ENCODE measurements around the gene TLL2. TPM values are rescaled to one million over a fixed set of nuclear protein-coding genes. Genes with fewer than 3 reads are reported as not detected.

The TLL2 gene
- total and polyA plus RNA-seq, 2 of the 4 experiments (the other 2 are of a cell fraction): under 0.01 to 0.05 TPM

DNA sequence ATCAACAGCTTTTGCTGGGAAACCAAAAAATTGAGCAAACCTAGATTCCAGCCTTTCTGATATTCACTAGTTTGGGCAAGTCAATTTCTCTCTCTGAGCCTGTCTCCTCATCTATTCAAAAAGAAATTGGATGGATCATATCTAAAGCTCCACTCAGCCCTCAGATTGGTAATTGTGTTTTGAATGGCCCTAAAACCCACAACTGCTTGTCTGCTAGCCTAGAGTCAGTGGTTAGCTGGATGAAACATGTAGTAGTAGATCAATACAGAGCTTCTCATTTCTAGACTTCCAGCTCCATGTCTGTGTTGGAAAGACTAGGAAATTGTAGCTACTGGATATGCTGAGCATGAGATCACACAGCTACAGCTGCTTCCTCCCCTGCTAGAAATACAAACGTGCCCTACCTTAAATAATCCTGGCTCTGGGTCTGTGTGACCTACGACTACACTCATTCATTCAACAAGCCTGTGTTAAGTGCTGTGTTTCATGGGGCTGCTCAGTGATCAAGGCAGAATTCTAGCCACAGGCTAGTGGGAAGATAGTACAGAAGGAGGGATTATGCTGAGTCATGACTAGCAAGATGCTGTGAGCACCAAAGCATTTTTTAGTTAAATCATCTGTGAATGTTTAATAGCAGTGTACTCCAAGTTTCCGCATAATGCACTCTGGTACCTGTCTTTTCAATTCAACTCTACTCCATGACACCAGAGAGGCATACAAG is 193.8 kb downstream of the TLL2 start:
- WGBS, 2 experiments (ENCODE audit: extremely low coverage in 2 of 2, insufficient read length in 1 of 2): no CpG with 5 or more reads among the region's 3 CpGs
- Histone ChIP-seq H3K14ac (replicated peaks; ENCODE audit: low read depth, low read length) (no peak overlapping the region), H2BK120ac (ENCODE audit: low read depth, low read length) (no peak overlapping the region), H4K20me1 (ENCODE audit: insufficient read depth, low read length) (no peaks in the 10 kb centered on the region), H2BK15ac (ENCODE audit: low read depth, low read length) (no peak overlapping the region), H4K8ac (ENCODE audit: low read depth in 2 of 2, low read length in 2 of 2) (no peak overlapping the region), H3K9ac (ENCODE audit: low read depth, low read length) (no peak overlapping the region), H2AK5ac (ENCODE audit: low read depth, low read length) (no peak overlapping the region), H2BK5ac (ENCODE audit: low read depth, low read length, poor library complexity, severe bottlenecking) (no peak overlapping the region), H3K79me1 (ENCODE audit: low read depth in 1 of 2, low read length in 2 of 2) (no peaks in the 10 kb centered on the region), H2AK9ac (replicated peaks; ENCODE audit: low read depth, low read length, poor library complexity) (no peak overlapping the region), H3K9me3 (ENCODE audit: control insufficient read depth, insufficient read depth, low read length) (no peaks in the 10 kb centered on the region), H3K27me3 (ENCODE audit: control insufficient read depth, insufficient read depth, low read length) (no peaks in the 10 kb centered on the region), H3K56ac (ENCODE audit: extremely low read depth, insufficient read depth, low read length) (no peak overlapping the region), H4K91ac (ENCODE audit: insufficient read depth, low read depth, low read length) (no peak overlapping the region), H3K18ac (ENCODE audit: low read depth, low read length) (no peak overlapping the region), H3K4ac (ENCODE audit: low read depth, low read length) (no peak overlapping the region), H3K4me1 (ENCODE audit: control insufficient read depth, insufficient read depth, low read length) (no peaks in the 10 kb centered on the region), H4K5ac (ENCODE audit: low read depth, low read length) (no peak overlapping the region), H3K36me3 (ENCODE audit: control insufficient read depth, insufficient read depth, low read length) (no peaks in the 10 kb centered on the region), H3K9me1 (ENCODE audit: insufficient read depth, low read length) (no peaks in the 10 kb centered on the region), H3K4me2 (ENCODE audit: low read depth, low read length) (no peak overlapping the region), H3K4me3 (ENCODE audit: insufficient read depth, low read depth, low read length) (no peak overlapping the region), H3K27ac (ENCODE audit: insufficient read depth, low read length) (no peak overlapping the region), H3K23ac (ENCODE audit: low read depth, low read length) (no peak overlapping the region), H2BK20ac (ENCODE audit: low read depth, low read length) (no peak overlapping the region), H2AFZ (replicated peaks; ENCODE audit: low read length, poor library complexity) (no peak overlapping the region)
- BruUV-seq (replicated peaks): no TSS peak
- in situ Hi-C loops (cut with MboI; ENCODE audit: low sequenced_read_pairs) (no loop called here), intact Hi-C loops (cut with micrococcal nuclease) (no loop called here), dilution Hi-C loops (cut with HindIII; ENCODE audit: low sequenced_read_pairs, unreplicated experiment) (no loop called here)
- peak; percentile 44 for ATAC-seq (ENCODE audit: low read depth)
- ChIA-PET CTCF (interaction anchor here (1.3 kb wide), 1 partner anchor 303 kb away, joined by 4 read pairs; no protein-coding TSS in a partner anchor), POLR2A (ENCODE audit: unreplicated experiment) (no interaction called here)
- DNase-seq: no peak
- TF ChIP-seq RAD21 (IDR thresholded peaks at IDR 0.05; ENCODE audit: low read length): no peak
- TF ChIP-seq NFE2L2 (IDR thresholded peaks at IDR 0.05; ENCODE audit: low read depth, low read length): peak; percentile 91
- TF ChIP-seq RCOR1 (IDR thresholded peaks at IDR 0.05; ENCODE audit: insufficient replicate concordance, low read length): no peak
- TF ChIP-seq CHD1 (IDR thresholded peaks at IDR 0.05; ENCODE audit: low read depth, low read length): no peak
- TF ChIP-seq MAFK (IDR thresholded peaks at IDR 0.05; ENCODE audit: low read depth, low read length): peak; percentile 87
- no peak for TF ChIP-seq MXI1 (IDR thresholded peaks at IDR 0.05; ENCODE audit: borderline replicate concordance, low read depth, low read length)
